Measurements from ENCODE around the gene KLF6.

The KLF6 gene

DNA sequence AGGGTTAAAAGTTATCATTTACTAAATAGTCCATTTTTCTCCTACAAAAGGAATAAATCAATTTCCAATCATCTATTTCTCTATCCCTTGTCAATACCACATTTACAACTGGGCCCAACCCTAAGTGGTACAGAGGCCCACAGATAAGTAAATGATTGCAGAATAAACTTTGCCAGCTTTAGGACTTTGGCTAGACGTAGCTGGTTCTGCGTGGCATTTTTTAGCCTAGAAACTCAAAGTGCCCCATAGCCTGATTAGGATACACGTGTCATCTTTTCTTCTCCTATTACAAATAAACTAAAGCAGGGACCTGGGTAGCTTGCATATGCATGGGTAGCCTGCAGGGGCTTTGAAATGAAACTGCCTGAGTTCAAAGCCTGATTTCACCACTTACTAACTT, 56.4 kb downstream of the KLF6 start:
- no peak for DNase-seq (ENCODE audit: low read depth, low spot score)
- no peaks in the 10 kb centered on the region for H3K4me1 ChIP-seq (ENCODE audit: control insufficient read depth, insufficient read depth, low read length)
- no peak overlapping the region for H3K4me3 ChIP-seq (ENCODE audit: low read length)
- H3K27me3 ChIP-seq (ENCODE audit: control insufficient read depth, insufficient read depth, low read length): no peaks in the 10 kb centered on the region
- H3K27ac ChIP-seq (ENCODE audit: low read length): no peak overlapping the region
- no peaks in the 10 kb centered on the region for H3K9me3 ChIP-seq (ENCODE audit: control insufficient read depth, insufficient read depth, low read length)
- no CpG with 5 or more reads among the region's 3 CpGs for WGBS (ENCODE audit: insufficient coverage, insufficient read length)
- no peaks in the 10 kb centered on the region for H3K36me3 ChIP-seq (ENCODE audit: control insufficient read depth, insufficient read depth, low read length)

DNA sequence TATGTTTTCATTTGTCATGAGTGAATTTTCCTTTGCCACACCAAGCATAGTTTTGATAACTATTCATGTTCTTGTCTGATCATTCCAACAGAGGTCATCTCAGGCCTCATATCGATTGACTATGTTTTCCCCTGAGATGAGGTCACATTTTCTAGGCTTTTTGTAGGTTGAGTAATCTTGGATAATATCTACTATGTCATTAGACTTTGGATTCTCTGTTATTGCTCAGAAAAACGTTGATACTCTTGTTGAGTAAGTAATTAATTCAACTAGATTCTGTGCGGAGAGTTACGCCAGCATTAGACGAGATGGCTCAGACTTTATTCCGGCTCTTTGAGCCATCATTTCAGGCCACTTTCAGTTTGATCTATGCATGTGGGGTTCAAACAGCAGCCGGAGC, 57.7 kb downstream of the KLF6 start:
- Histone ChIP-seq H3K36me3 (ENCODE audit: control insufficient read depth, insufficient read depth, low read length) (no peaks in the 10 kb centered on the region), H3K9me3 (ENCODE audit: control insufficient read depth, insufficient read depth, low read length) (no peaks in the 10 kb centered on the region), H3K27me3 (ENCODE audit: control insufficient read depth, insufficient read depth, low read length) (no peaks in the 10 kb centered on the region), H3K4me3 (ENCODE audit: low read length) (no peak overlapping the region), H3K4me1 (ENCODE audit: control insufficient read depth, insufficient read depth, low read length) (no peaks in the 10 kb centered on the region), H3K27ac (ENCODE audit: low read length) (no peak overlapping the region)
- WGBS (ENCODE audit: insufficient coverage, insufficient read length): no CpG with 5 or more reads among the region's 7 CpGs
- no peak for DNase-seq (ENCODE audit: low read depth, low spot score)

All from iPS DF 6.9 (cell line).